ENCODE results near the gene RNF187.

GRCh38 chr1:228464487-228464983 is 22.6 kb upstream of the RNF187 start:
- TF ChIP-seq POLR2A (IDR thresholded peaks at IDR 0.05): no peak
- TF ChIP-seq, protein P1, sequence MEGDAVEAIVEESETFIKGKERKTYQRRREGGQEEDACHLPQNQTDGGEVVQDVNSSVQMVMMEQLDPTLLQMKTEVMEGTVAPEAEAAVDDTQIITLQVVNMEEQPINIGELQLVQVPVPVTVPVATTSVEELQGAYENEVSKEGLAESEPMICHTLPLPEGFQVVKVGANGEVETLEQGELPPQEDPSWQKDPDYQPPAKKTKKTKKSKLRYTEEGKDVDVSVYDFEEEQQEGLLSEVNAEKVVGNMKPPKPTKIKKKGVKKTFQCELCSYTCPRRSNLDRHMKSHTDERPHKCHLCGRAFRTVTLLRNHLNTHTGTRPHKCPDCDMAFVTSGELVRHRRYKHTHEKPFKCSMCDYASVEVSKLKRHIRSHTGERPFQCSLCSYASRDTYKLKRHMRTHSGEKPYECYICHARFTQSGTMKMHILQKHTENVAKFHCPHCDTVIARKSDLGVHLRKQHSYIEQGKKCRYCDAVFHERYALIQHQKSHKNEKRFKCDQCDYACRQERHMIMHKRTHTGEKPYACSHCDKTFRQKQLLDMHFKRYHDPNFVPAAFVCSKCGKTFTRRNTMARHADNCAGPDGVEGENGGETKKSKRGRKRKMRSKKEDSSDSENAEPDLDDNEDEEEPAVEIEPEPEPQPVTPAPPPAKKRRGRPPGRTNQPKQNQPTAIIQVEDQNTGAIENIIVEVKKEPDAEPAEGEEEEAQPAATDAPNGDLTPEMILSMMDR (IDR thresholded peaks at IDR 0.05): no peak
- no peak for TF ChIP-seq POLR2AphosphoS5 (IDR thresholded peaks at IDR 0.05)
- no peak for TF ChIP-seq EP300 (IDR thresholded peaks at IDR 0.05)

Data from stomach (tissue), 4 donors.